GM21447 (cell line): Measurements from ENCODE around the gene DLG4.
"Not testable (repeated sequence)": the region's sequence is repeated elsewhere in the genome, so short reads cannot be mapped to it uniquely, and the experiment has no call there.

ENCODE experiments used
- ATAC-seq: cut with Tn5 transposase; IDR thresholded peaks from one replicate; pipeline ENCODE4 v1.9.1; 2021; ENCODE audit not compliant: unreplicated experiment

Gene DLG4

GRCh38 chr17:7168841-7169564, 50.6 kb downstream of the DLG4 start:
- not testable (repeated sequence) for ATAC-seq

GRCh38 chr17:7167832-7168231, 51.8 kb downstream of the DLG4 start:
- ATAC-seq = no peak

- no peak for ATAC-seq
These were observed 52.8 kb downstream of the DLG4 start for GRCh38 chr17:7166873-7167272.

- not testable (repeated sequence) for ATAC-seq
These were observed 60.1 kb downstream of the DLG4 start for GRCh38 chr17:7159571-7159970.

- not testable (repeated sequence) for ATAC-seq
These were observed 61.2 kb downstream of the DLG4 start for GRCh38 chr17:7158424-7158823.

- ATAC-seq = no peak
These were observed 63.2 kb downstream of the DLG4 start for GRCh38 chr17:7156342-7156940.

- no peak for ATAC-seq
These were observed 71.9 kb downstream of the DLG4 start for GRCh38 chr17:7147772-7148171.

GRCh38 chr17:7146115-7146514, 73.5 kb downstream of the DLG4 start:
- no peak for ATAC-seq

- ATAC-seq = no peak
These were observed 75.4 kb downstream of the DLG4 start for GRCh38 chr17:7144213-7144612.

GRCh38 chr17:7141824-7142223, 77.8 kb downstream of the DLG4 start:
- no peak for ATAC-seq

GRCh38 chr17:7139400-7139799, 80.2 kb downstream of the DLG4 start:
- no peak for ATAC-seq

GRCh38 chr17:7138800-7139381, 80.7 kb downstream of the DLG4 start:
- no peak for ATAC-seq

GRCh38 chr17:7137171-7137943, 82.3 kb downstream of the DLG4 start:
- no peak for ATAC-seq
